Epithelial cell of umbilical artery (primary cell): ENCODE measurements around the gene GRIK2. TPM values are rescaled to one million over a fixed set of nuclear protein-coding genes. Genes with fewer than 3 reads are reported as not detected.

Experiments used
- total RNA-seq: library from RNA; depleted of rRNA; stranded (reverse); fragments of >200 nt; gene quantifications from 2 replicates; pipeline ENCODE4 v1.2.3, GENCODE V29; 2014

GRIK2 gene
- 0.30 TPM in 1 of 2 replicates, not detected in the other for total RNA-seq

GRCh38 chr6:101393251-101393828 lies at the start of gene GRIK2:
Gene GRIK2, plus strand, starts transcription at chr6:101393708.

